ENCODE data around the gene COX6A1. TPM values are rescaled to one million over a fixed set of nuclear protein-coding genes. Genes with fewer than 3 reads are reported as not detected.
A peak's percentile ranks its signal among the peaks of the same experiment; 100 is the strongest.

The COX6A1 gene
- total and polyA plus RNA-seq, 2 experiments from 2014 or later: 422 to 1,484 TPM

- H3K4me1 ChIP-seq (ENCODE audit: insufficient read depth): no peaks in the 10 kb centered on the region
- no peaks in the 10 kb centered on the region for H3K9me3 Mint-ChIP-seq
- TF ChIP-seq CREB1 (CRISPR knock-in tag; IDR thresholded peaks at IDR 0.05; ENCODE audit: low read depth) (no peak), JUNB (IDR thresholded peaks at IDR 0.05; ENCODE audit: unreplicated experiment) (no peak), ZNF114 (CRISPR knock-in tag; IDR thresholded peaks at IDR 0.05) (no peak), NANOG (IDR thresholded peaks at IDR 0.05; ENCODE audit: borderline replicate concordance) (no peak), STAT1 (IDR thresholded peaks at IDR 0.05; ENCODE audit: unreplicated experiment) (no peak), EZH2phosphoT487 (IDR thresholded peaks at IDR 0.05; ENCODE audit: unreplicated experiment) (no peak)
- TF ChIP-seq, protein P1, sequence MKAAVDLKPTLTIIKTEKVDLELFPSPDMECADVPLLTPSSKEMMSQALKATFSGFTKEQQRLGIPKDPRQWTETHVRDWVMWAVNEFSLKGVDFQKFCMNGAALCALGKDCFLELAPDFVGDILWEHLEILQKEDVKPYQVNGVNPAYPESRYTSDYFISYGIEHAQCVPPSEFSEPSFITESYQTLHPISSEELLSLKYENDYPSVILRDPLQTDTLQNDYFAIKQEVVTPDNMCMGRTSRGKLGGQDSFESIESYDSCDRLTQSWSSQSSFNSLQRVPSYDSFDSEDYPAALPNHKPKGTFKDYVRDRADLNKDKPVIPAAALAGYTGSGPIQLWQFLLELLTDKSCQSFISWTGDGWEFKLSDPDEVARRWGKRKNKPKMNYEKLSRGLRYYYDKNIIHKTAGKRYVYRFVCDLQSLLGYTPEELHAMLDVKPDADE (IDR thresholded peaks at IDR 0.05): no peak
- TF ChIP-seq, protein P2, sequence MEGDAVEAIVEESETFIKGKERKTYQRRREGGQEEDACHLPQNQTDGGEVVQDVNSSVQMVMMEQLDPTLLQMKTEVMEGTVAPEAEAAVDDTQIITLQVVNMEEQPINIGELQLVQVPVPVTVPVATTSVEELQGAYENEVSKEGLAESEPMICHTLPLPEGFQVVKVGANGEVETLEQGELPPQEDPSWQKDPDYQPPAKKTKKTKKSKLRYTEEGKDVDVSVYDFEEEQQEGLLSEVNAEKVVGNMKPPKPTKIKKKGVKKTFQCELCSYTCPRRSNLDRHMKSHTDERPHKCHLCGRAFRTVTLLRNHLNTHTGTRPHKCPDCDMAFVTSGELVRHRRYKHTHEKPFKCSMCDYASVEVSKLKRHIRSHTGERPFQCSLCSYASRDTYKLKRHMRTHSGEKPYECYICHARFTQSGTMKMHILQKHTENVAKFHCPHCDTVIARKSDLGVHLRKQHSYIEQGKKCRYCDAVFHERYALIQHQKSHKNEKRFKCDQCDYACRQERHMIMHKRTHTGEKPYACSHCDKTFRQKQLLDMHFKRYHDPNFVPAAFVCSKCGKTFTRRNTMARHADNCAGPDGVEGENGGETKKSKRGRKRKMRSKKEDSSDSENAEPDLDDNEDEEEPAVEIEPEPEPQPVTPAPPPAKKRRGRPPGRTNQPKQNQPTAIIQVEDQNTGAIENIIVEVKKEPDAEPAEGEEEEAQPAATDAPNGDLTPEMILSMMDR (conservative IDR thresholded peaks at IDR 0.05; ENCODE audit: low read depth in 2 of 2): peak; percentile 65 to 72
- TF ChIP-seq, protein P3, sequence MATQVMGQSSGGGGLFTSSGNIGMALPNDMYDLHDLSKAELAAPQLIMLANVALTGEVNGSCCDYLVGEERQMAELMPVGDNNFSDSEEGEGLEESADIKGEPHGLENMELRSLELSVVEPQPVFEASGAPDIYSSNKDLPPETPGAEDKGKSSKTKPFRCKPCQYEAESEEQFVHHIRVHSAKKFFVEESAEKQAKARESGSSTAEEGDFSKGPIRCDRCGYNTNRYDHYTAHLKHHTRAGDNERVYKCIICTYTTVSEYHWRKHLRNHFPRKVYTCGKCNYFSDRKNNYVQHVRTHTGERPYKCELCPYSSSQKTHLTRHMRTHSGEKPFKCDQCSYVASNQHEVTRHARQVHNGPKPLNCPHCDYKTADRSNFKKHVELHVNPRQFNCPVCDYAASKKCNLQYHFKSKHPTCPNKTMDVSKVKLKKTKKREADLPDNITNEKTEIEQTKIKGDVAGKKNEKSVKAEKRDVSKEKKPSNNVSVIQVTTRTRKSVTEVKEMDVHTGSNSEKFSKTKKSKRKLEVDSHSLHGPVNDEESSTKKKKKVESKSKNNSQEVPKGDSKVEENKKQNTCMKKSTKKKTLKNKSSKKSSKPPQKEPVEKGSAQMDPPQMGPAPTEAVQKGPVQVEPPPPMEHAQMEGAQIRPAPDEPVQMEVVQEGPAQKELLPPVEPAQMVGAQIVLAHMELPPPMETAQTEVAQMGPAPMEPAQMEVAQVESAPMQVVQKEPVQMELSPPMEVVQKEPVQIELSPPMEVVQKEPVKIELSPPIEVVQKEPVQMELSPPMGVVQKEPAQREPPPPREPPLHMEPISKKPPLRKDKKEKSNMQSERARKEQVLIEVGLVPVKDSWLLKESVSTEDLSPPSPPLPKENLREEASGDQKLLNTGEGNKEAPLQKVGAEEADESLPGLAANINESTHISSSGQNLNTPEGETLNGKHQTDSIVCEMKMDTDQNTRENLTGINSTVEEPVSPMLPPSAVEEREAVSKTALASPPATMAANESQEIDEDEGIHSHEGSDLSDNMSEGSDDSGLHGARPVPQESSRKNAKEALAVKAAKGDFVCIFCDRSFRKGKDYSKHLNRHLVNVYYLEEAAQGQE (IDR thresholded peaks at IDR 0.05; ENCODE audit: unreplicated experiment): no peak
- no peak overlapping the region for H3K4me3 ChIP-seq
- H3K79me2 ChIP-seq (replicated peaks; ENCODE audit: insufficient read depth): no peaks in the 10 kb centered on the region; the same call in 1 of the 2 replicates
- no peak overlapping the region for H2AFZ ChIP-seq
- H3K27ac Mint-ChIP-seq: no peak overlapping the region
- H3K27me3 Mint-ChIP-seq (ENCODE audit: insufficient read depth, low read depth, poor library complexity): peaks cover 12% of the 10 kb centered on the region
- H3K36me3 ChIP-seq (ENCODE audit: insufficient read depth): peaks cover 43% of the 10 kb centered on the region
- ATAC-seq: peak; percentile 79
- H3K27ac ChIP-seq (ENCODE audit: low read depth): 0 out of 2 replicates have a peak overlapping the region, but pooled peaks have one; percentile 4
- H4K20me1 ChIP-seq (replicated peaks; ENCODE audit: insufficient read depth): peaks cover 51% of the 10 kb centered on the region
- H3K9me2 ChIP-seq (ENCODE audit: insufficient read depth): no peaks in the 10 kb centered on the region
- no peaks in the 10 kb centered on the region for H3K4me1 Mint-ChIP-seq
- H3K4me2 ChIP-seq: no peak overlapping the region
- no peak overlapping the region for H3K4me3 Mint-ChIP-seq
- H3K27me3 ChIP-seq (ENCODE audit: insufficient read depth): no peaks in the 10 kb centered on the region
- H3F3A ChIP-seq (replicated peaks; ENCODE audit: low read depth): peaks cover 27% of the 10 kb centered on the region
- DNase-seq (ENCODE audit: low spot score): peak; percentile 82
- H3K36me3 Mint-ChIP-seq (ENCODE audit: low read depth): peaks cover 78% of the 10 kb centered on the region
These were observed 19.2 kb downstream of the COX6A1 start for GRCh38 chr12:120457133-120457532.

- H3K36me3 ChIP-seq (ENCODE audit: insufficient read depth): peaks cover 74% of the 10 kb centered on the region
- Mint-ChIP-seq H3K27me3 (ENCODE audit: insufficient read depth, low read depth, poor library complexity) (peaks cover 18% of the 10 kb centered on the region), H3K4me1 (no peaks in the 10 kb centered on the region), H3K36me3 (ENCODE audit: low read depth) (peaks cover 92% of the 10 kb centered on the region), H3K4me3 (no peak overlapping the region), H3K9me3 (no peaks in the 10 kb centered on the region), H3K27ac (no peak overlapping the region)
- H4K20me1 ChIP-seq (replicated peaks; ENCODE audit: insufficient read depth): peaks cover 59% of the 10 kb centered on the region
- no peak overlapping the region for H3K4me3 ChIP-seq
- 0 out of 2 replicates have a peak, but pooled peaks cover under 1% of the 10 kb centered on the region for H3K27me3 ChIP-seq (ENCODE audit: insufficient read depth)
- no peak overlapping the region for H3K4me2 ChIP-seq
- TF ChIP-seq, protein P3 (IDR thresholded peaks at IDR 0.05; ENCODE audit: unreplicated experiment): no peak
- H2AFZ ChIP-seq: no peak overlapping the region
- no peaks in the 10 kb centered on the region for H3K9me2 ChIP-seq (ENCODE audit: insufficient read depth)
- peaks cover 50% of the 10 kb centered on the region for H3F3A ChIP-seq (replicated peaks; ENCODE audit: low read depth)
- DNase-seq (ENCODE audit: low spot score) (no peak), ATAC-seq (no peak)
- H3K27ac ChIP-seq (ENCODE audit: low read depth): peak overlapping the region; percentile 16
- H3K79me2 ChIP-seq (replicated peaks; ENCODE audit: insufficient read depth): peaks cover 18% of the 10 kb centered on the region
- H3K4me1 ChIP-seq (ENCODE audit: insufficient read depth): no peaks in the 10 kb centered on the region
These were observed 22.2 kb downstream of the COX6A1 start for GRCh38 chr12:120460157-120460556.
